ENCODE results near the gene SLC19A1. TPM values are rescaled to one million over a fixed set of nuclear protein-coding genes. Genes with fewer than 3 reads are reported as not detected.
"Not testable (repeated sequence)": the region's sequence is repeated elsewhere in the genome, so short reads cannot be mapped to it uniquely, and the experiment has no call there.

SLC19A1 gene
- total RNA-seq, 1 donor from 2014 or later: 5.2 TPM

DNA sequence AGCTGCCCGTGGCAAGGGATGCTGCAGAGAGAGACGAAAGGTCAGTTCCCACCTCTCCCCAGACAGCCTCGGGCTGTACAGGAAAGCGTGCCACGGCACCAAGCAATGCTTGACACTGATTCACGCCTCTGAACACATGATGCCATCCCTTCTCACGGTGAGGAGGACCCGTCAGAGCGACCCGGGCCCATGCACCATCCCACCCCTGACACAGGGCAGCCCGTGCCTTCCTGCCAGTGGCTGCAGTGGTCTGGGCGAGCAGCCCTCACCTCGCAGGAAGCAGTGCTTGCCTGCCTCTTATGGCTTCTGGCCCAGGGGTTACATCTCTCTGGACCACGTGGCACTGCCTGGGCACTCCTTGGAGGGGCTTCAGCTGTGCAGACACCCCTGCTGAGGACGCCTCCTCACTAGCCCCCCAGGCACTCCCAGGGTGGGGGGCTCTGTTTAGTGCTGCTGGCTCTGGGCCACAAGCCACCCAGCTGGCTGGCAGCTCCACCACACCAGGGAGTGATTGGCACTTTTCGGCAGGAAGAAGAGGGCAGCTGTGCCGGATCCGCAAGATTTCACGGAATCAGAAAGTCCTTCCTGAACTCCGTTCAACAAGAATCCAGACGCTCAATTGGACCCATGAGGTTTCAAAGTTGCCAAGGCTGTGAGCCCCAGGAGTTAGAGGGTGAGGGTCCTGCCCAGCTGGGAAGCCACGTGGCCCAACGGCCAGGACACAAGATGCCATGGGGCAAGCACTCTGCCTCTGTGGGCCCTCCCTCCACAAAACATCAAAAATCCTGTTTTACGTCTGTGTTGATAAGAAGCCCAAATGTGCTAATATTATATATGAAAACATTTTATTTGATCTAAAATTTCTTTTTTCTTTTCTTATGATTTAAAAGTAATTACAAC lies 34.8 kb upstream of the SLC19A1 start:
- DNase-seq (ENCODE audit: low read depth): no peak

DNA sequence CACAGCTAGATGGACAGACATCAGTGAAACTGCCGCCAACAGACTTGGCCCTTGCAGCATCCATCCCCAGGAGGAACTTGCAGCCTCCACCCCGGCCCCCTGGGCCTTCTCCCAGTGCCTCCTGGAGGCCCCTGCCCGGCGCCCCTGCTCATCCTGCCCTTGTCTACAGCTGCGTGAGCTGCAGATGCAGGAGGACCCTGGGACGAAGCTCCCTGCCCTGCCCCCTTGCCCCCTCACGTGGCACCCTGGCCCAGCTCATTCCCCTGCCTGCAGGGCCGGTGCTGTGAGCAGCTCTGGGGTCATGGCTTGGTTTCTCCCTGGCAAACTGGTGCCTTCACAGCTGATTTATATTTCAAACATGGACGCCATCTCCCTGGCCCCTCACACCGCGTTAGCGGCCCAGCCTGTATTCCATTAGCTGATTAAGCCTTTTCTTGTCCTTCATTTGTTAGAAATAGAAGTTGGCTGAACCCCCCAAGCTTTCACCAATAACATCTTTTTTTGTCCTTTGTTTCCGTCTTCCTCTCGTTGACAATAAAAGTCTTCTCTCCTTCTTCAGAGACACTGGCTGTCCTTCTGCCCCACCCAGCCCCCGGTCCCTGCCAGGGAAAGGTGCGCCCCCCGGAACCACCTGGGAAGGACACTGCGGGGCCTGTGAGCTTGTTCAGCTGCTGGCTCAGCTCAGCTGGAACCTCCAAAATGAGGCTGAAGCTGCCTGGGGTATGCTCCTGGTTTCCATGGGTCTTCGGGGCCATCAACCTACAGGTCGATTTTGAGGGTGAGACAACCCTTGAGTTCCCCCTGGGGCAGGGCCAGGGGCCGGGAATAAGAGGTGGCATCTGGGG lies 34.0 kb upstream of the SLC19A1 start:
- no peak for DNase-seq (ENCODE audit: low read depth)

DNA sequence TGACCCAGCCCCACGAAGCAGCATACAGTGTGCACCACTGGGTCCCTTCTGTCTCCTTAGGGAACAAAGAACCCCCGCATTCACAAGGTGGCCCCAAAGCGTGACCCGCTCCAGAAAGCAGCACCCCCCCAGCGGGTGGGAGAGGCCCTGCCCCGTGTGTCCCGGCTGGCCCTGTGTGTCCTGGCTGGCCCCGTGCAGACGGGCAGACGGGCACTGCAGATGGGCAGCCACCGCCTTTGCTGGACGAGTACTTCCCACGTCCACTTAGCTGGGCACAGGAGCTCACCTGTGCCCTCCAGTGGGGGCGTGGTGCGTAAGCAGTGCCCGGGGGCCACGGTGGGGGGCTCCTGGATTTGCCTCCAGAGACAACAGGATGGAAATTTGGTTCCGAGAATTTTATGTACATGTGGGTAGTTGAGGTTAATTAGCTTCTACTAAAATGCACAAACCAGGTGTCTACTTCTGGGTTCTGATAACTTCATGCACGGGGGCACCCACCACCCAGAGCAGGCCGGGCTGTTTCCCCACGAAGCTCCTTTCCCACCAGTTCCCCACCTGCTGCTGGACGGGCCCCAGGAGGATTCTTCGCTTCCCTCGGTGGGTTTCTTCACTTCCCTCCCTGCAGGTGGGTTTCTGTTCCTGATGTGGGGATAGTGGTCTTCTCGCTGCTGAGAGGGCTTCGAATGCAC lies 33.2 kb upstream of the SLC19A1 start:
- DNase-seq (ENCODE audit: low read depth): no peak

DNA sequence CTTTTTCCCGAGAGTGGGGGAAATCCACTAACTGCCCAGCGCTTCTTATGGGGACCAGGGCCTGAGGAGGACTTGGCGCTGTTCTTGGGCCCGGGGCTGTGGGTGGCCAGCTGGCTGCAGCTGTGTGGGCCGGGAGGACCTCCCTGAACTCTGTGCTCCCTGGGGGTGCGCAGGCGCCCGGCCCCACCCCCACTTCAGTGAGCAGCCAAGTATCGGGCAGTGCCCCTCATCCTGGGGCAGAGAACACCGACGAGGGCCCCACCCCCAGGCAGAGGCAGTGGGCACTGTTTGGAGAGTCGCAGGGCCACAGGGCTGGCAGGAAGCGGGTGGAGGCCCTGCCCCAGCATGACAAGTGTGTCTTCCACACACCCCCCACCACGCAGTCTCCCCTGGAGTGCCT lies 32.5 kb upstream of the SLC19A1 start:
- DNase-seq (ENCODE audit: low read depth): no peak

DNA sequence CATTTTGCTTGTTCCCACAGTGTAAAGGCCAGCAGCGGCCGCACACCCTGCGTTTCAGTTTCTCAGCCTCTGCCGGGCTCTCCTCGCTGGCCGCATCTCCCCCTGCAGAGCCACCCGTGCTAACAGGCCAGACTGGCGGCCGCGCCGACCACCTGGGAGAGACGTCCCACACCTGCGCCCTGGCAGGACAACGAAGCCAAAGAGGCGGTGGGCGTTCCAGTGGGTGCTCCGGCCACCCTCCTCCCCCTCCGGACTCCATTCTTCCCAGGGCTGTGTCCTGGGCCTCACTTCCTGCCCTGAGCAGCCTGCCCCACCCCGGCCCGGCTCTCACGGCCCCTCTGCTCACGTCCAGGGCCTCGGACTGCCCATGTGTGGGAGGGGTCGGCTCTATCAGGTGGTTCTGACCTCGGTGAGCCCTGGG lies 31.9 kb upstream of the SLC19A1 start:
- DNase-seq (ENCODE audit: low read depth): no peak

DNA sequence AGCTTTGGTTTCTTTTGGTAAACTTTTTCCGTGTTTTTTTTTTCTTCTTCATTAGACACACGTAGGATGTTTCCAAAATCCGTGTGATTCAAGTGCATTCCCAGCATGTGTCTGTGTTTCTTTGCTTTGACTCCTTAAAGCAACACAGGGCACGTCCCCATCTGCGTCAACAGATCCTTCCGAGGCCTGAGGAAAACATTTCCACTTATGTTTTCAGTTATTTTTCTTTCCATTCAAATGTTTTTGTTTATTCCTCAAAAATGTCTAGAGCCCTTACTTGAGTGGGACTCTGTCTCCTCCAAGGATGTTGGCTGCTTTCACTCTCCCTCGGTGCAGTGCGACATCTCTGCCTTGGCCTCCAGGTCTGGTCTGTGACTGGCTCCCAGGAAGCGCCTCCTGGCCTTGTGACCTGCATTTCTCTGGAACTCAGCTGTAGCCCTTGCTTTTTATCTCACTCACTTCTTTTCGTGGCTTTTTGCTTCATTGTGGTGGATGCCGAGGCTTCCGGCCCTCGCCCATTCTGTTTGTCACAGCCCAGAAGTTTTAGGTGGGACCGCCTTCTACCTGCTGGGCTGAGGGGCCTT lies 31.3 kb upstream of the SLC19A1 start:
- DNase-seq (ENCODE audit: low read depth): no peak

DNA sequence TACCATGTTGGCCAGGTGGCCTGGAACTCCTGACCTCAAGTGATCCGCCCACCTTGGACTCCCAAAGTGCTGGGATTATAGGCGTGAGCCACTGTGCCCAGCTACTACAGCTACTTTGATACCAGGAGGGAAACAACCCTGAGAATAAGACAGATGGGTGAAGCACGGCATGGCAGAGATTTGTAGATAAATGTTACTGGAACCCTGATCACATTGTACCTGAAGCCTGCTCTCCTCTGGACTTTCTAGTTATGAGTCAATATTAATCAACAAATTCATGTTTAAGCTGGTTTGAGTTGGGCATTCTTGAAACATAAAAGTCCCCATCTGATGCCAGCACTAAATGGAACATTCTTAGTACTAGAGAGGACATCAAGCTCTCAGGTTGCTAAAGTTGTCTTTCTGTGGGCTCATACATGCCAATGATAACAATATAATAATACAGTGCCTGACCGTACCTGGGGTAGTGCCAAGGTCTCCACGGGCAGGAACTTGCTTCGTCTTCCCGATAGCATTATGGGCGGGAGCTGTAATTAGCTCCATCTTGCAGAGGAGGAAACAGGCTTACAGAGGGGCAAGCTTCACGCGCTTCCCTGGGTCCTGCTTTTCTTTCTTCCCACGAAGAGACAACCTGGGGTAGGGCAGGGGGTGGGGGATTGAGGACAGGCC lies 30.7 kb upstream of the SLC19A1 start:
- DNase-seq (ENCODE audit: low read depth): no peak

DNA sequence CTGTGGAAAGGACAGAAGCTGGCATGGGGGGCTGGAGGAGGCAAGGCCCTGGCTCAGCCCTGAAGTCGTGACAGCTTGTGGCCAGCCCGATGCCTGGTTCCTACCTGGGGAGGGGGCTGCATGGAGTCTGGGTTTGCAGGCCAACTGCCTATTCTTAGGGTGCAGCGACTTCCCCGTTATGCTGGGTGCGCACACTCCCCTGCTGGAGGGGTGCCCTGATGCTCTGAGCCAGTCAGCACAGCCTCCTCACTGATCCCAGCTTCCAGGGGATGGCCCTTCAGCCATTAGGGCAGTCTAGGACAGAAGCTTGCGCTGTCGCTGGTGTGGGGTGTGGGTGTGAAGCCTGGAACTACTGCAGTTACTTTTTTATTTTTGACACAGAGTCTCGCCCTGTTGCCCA lies 30.0 kb upstream of the SLC19A1 start:
- no peak for DNase-seq (ENCODE audit: low read depth)

DNA sequence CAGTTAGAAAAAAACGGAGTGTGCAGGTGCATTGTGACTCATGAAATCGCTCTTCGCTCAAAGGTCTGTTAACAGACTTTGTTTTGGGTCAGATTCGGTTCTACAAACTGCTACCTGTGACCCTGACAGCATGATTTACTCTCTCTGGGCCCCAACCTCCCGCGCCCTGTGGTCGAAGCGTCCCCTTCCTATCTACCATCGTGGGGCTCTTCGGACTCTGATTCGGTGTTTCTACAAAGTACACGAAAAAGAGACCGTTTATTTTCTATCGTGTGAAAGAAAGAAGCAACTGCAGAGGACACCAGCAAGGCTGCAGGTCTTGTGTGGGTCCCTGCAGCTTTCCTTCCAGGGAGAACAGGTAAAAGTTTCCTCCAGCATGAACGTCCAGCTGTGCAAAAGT lies 29.4 kb upstream of the SLC19A1 start:
- no peak for DNase-seq (ENCODE audit: low read depth)

DNA sequence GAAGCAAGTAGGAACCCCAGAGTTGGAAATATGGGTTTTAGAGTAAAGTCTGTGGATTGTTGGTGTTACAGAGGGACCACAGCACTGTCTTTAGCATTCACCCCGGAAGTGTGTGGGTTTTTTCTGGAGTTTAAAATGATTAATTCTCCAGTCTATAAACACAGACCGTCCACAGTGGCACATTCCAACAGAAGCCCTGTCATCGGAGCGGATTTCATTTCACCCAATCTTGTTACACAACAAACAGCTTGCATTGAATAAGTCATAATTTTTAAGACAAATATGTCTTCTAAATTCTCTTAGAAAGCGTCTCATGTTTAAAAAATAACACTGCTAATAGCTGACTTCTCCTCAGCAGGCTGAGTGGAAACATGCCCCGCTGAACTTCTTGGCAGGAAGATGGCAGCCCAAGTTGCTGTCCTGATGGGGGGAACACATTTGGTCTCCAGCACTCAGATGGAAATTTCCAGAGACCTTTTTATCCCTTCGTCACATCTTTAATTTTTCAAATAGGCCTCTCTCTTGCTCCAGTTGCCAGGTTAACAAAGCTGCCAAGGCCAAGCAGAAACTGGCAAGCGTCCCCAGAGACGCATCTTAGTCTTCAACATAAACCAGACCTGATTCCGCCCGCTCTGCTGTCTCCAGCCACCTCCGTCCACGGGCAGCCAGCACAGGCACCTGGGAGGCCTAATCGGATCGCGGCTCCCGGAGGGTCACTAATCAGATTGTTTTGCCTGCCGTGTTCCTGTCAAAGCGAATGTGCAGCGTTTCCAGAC lies 28.8 kb upstream of the SLC19A1 start:
- DNase-seq (ENCODE audit: low read depth): peak; percentile 20

DNA sequence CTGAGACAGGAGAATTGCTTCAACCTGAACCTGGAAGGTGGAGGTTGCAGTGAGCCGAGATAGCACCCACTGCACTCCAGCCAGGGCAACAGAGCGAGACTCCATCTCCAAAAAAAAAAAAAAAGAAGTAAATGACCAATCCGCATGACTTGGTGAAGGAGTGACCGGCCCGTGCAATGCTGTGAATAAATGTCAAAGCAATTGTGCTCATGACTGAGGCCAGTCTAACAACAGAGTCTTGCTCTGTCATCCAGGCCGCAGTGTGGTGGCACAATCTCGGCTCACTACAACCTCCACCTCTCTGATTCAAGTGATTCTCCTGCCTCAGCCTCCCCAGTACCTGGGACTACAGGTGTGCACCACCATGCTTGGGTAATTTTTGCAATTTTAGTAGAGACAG lies 27.8 kb upstream of the SLC19A1 start:
- DNase-seq (ENCODE audit: low read depth): no peak

DNA sequence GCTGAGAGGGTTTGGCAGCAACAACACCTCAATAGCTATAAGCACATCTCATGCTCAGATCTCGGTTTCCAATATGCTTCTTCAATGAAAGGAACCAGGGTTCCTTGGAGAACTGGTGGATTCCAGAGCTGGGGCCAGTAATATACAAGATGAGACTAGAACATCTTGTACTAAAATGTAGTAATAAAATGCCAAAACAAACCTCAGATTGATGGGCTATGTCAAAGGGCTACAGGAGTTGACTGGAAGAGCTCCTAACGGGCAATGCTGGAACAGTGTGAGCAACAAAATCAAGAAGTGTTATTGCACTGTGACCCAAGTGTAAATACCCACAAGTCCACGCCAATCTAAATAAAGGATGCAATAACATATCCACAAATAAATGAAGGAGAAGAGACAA lies 26.1 kb upstream of the SLC19A1 start:
- DNase-seq (ENCODE audit: low read depth): no peak

DNA sequence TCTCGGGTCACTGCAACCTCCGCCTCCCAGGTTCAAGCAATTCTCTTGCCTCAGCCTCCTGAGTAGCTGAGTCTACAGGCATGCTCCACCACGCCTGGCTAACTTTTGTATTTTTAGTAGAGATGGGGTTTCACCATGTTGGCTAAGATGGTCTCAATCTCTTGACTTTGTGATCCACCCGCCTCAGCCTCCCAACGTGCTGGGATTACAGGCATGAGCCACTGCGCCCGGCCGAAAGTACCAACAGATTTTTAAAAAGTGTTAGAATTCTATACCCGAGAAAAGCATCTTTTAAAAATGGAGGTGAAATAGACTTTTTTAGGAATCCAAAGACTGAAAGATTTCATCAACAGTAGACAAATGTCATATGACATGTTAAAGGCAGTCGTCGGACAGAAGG lies 21.9 kb upstream of the SLC19A1 start:
- not testable (repeated sequence) for DNase-seq (ENCODE audit: low read depth)

DNA sequence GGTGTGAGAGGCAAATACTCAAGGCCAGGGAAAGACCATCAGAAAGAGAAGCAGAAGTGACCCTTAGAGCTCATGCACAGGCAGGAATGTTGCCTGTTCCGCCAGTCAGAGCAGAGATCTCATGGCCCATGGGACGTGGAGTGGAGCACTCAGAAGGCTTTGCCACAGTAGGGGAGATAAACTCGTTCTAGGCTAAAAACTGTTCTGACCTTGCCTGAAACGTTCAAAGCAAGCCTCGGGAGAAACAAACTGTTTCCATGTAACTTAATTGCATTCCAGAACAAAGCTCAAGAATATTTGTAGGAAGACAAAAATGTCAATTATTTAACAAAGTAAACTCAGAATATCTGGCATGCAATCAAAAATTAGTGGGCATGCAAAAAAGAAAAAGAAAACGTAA lies 20.7 kb upstream of the SLC19A1 start:
- DNase-seq (ENCODE audit: low read depth): no peak

DNA sequence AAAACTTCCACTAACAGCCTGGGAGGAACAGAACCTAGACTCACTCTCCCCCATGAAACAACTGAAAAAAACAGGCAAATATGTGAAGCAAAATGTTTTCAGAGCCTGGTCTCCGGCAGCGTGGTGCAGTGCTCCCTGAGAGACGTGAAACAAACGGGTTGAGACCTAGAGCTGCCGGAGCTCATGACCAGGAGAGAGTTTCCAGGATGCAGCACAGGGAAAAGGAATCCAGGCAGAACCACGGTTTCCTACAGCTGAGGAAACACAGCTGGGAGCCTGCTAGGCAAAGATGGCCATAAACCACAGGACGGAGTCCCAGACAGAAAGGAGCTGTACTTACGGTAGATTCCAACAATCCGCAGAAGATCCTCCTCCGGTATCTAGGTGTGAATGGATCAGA lies 20.2 kb upstream of the SLC19A1 start:
- DNase-seq (ENCODE audit: low read depth): no peak

DNA sequence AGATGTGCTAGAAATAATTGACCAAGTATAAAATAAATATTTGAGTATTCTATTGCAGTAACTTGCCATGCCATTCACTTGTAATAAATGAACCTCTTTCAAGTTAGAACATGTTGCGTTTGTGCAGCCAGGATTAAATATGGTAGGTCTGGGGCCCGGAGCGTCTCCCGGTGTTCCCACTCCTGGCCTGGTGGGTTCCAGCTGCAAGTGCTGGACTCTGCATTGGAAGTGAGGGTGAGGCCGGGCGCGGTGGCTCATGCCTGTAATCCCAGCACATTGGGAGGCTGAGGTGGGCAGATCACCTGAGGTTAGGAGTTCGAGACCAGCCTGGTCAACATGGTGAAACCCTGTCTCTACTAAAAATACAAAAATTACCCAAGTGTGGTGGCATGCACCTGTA lies 19.0 kb upstream of the SLC19A1 start:
- not testable (repeated sequence) for DNase-seq (ENCODE audit: low read depth)

DNA sequence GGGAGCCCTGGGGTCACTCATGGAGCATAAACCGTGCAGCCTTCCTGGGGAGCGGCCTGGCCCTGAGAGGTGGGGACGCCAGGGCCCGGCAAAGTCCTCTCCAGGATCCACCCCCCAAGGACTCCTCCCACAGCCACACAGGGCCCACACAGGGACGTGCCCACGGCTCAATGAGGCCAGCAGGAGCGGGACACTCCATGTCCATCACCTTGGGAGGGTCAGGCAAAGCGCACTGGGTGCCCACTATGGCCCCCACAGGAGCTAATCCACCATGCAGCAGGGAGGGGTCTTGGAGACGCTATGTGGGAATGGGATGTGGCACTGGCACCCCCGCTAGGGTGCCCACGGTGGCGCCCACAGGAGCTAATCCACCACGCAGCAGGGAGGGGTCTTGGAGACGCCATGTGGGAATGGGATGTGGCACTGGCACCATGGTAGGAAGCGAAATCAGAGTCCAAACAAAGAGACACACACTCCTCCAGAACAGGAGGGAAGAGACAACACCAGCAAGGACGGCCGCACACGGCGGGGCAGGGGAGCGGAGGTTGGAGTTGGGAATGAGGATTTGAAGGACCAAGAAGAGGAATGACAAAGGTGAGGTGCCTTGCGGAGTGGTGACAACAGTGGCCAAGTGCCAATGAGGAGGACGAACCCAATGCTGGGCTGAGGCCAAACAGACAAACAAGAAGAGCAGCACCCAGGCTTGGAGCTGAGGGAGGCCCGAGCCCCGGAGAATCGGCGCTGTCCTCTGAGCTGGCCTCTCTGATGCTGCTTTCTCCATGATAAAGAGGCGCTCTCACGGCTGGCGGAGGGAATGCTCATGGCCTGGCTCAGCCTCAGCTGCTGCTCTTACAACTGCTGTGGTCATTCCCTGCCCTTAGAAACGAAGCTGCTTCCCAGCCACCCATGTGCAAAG lies 18.1 kb upstream of the SLC19A1 start:
- no peak for DNase-seq (ENCODE audit: low read depth)

DNA sequence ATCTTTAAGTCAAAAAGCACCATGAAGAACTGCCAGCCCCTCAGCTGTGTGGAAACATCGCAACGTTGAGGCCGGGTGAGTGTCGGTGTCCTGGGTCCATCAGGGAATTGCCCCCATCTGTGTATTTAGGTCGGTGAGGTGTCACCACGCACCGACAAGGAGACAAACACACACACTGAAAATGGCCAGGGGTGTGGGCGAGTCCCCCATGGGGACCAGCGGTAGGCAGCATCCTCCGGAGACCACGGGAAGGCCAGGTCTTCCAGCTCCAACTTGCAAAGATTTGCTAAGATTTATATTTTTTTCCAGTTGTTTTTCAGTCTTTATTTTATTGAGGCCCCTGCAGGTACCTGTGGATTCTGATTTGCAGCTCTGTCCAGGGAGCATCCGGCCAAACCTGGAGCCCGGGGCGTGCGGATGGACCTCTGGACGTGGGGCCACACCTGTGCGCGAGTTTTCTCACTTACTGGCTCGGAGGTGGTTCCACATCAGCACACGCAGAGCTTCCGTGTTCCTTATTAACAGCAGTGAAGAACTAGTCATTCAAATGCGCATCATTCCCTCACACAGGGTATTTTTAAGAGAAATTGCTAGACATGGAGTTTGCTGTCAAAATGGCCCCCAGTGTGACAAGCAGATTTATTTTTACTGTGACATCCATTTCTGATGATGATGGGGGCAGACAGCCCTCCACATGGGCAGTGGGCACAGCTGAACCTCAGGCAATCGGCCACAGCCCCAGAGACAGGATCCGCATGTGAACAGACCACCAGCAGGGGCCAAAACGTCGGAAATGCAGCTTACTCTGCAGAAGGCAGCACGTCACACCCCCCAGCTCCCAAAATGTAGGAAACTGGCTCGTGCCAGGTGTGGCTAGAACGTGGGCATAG lies 17.2 kb upstream of the SLC19A1 start:
- no peak for DNase-seq (ENCODE audit: low read depth)

Data from myocyte (in vitro differentiated cells).